Endothelial cell (in vitro differentiated cells): ENCODE measurements around the gene ABHD4. TPM values are rescaled to one million over a fixed set of nuclear protein-coding genes. Genes with fewer than 3 reads are reported as not detected.
"Not testable (repeated sequence)": the region's sequence is repeated elsewhere in the genome, so short reads cannot be mapped to it uniquely, and the experiment has no call there.

Experiments used
- DNase-seq: peaks from one replicate; pipeline ENCODE4 v3.0.0; 2021; ENCODE audit warnings: low spot score
- H3K27ac Mint-ChIP-seq: one replicate; pipeline ENCODE4 v1.8.0; 2021; ENCODE audit warnings: mixed read lengths, inconsistent platforms; ENCODE audit not compliant: unreplicated experiment
- H3K27me3 Mint-ChIP-seq: one replicate; pipeline ENCODE4 v1.8.0; 2021; ENCODE audit warnings: mild to moderate bottlenecking, moderate library complexity, mixed read lengths, inconsistent platforms; ENCODE audit not compliant: unreplicated experiment
- H3K36me3 Mint-ChIP-seq: one replicate; pipeline ENCODE4 v1.8.0; 2021; ENCODE audit warnings: mild to moderate bottlenecking, low read depth, mixed read lengths, inconsistent platforms; ENCODE audit not compliant: unreplicated experiment
- H3K4me1 Mint-ChIP-seq: one replicate; pipeline ENCODE4 v1.8.0; 2021; ENCODE audit warnings: mild to moderate bottlenecking, mixed read lengths, inconsistent platforms; ENCODE audit not compliant: unreplicated experiment
- H3K4me3 Mint-ChIP-seq: one replicate; pipeline ENCODE4 v1.8.0; 2021; ENCODE audit warnings: mild to moderate bottlenecking, mixed read lengths, inconsistent platforms; ENCODE audit not compliant: unreplicated experiment
- H3K9me3 Mint-ChIP-seq: one replicate; pipeline ENCODE4 v1.8.0; 2021; ENCODE audit warnings: mixed read lengths, inconsistent platforms; ENCODE audit not compliant: unreplicated experiment
- total RNA-seq: library from RNA; stranded (reverse); fragmentation: NEBNext Ultra II Directional; extraction: Animal tissue kit (Norgen Biotek cat#: 25700); gene quantifications from one replicate; pipeline ENCODE4 v1.2.1, GENCODE V29; 2021; ENCODE audit not compliant: unreplicated experiment
- TF ChIP-seq, protein P1 (sequence below): fragments of 200-600 bp; sonication (generic); IDR thresholded peaks from one replicate; pipeline ENCODE4 v1.5.0; 2021; ENCODE audit warnings: antibody characterized with exemption; ENCODE audit not compliant: unreplicated experiment

ABHD4 gene
- total RNA-seq, 1 donor from 2014 or later: 77.7 TPM

GRCh38 chr14:22561661-22562579 lies 36.2 kb upstream of the ABHD4 start:
- H3K36me3 Mint-ChIP-seq: peaks cover 4% of the 10 kb centered on the region
- H3K4me3 Mint-ChIP-seq: no peak overlapping the region
- H3K9me3 Mint-ChIP-seq: no peaks in the 10 kb centered on the region
- DNase-seq: no peak
- peaks cover 10% of the 10 kb centered on the region for H3K27me3 Mint-ChIP-seq
- TF ChIP-seq, protein P1, sequence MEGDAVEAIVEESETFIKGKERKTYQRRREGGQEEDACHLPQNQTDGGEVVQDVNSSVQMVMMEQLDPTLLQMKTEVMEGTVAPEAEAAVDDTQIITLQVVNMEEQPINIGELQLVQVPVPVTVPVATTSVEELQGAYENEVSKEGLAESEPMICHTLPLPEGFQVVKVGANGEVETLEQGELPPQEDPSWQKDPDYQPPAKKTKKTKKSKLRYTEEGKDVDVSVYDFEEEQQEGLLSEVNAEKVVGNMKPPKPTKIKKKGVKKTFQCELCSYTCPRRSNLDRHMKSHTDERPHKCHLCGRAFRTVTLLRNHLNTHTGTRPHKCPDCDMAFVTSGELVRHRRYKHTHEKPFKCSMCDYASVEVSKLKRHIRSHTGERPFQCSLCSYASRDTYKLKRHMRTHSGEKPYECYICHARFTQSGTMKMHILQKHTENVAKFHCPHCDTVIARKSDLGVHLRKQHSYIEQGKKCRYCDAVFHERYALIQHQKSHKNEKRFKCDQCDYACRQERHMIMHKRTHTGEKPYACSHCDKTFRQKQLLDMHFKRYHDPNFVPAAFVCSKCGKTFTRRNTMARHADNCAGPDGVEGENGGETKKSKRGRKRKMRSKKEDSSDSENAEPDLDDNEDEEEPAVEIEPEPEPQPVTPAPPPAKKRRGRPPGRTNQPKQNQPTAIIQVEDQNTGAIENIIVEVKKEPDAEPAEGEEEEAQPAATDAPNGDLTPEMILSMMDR: no peak
- H3K4me1 Mint-ChIP-seq: peaks cover 40% of the 10 kb centered on the region
- peak overlapping the region; percentile 32 for H3K27ac Mint-ChIP-seq

DNA sequence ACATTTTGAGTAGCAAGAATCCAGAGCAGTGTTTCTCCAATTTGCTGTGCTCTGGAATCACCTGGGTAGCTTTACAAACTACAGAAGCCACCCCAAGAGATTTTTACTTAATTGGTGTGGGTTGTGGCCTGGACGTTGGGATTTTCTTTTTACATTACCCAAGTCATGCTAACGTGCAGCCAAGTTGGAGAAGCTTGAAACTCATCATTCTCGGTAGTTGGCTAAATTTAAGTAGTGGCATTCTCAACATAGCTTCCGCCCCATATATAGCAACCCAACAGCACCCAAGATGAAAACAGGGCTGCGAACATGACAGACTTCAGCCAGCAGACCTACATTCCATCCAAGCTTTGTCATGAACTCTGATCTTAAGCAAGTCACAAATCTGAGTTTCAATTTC lies 34.1 kb upstream of the ABHD4 start:
- peaks cover 5% of the 10 kb centered on the region for H3K27me3 Mint-ChIP-seq
- H3K4me3 Mint-ChIP-seq: no peak overlapping the region
- no peaks in the 10 kb centered on the region for H3K9me3 Mint-ChIP-seq
- no peak overlapping the region for H3K27ac Mint-ChIP-seq
- H3K36me3 Mint-ChIP-seq: peaks cover 4% of the 10 kb centered on the region
- H3K4me1 Mint-ChIP-seq: peaks cover 27% of the 10 kb centered on the region
- DNase-seq: no peak
- TF ChIP-seq, protein P1: no peak

GRCh38 chr14:22564463-22564862 lies 33.6 kb upstream of the ABHD4 start:
- DNase-seq: no peak
- no peaks in the 10 kb centered on the region for H3K9me3 Mint-ChIP-seq
- no peak overlapping the region for H3K4me3 Mint-ChIP-seq
- H3K36me3 Mint-ChIP-seq: peaks cover 4% of the 10 kb centered on the region
- peaks cover 5% of the 10 kb centered on the region for H3K27me3 Mint-ChIP-seq
- TF ChIP-seq, protein P1: no peak
- no peak overlapping the region for H3K27ac Mint-ChIP-seq
- peaks cover 23% of the 10 kb centered on the region for H3K4me1 Mint-ChIP-seq

DNA sequence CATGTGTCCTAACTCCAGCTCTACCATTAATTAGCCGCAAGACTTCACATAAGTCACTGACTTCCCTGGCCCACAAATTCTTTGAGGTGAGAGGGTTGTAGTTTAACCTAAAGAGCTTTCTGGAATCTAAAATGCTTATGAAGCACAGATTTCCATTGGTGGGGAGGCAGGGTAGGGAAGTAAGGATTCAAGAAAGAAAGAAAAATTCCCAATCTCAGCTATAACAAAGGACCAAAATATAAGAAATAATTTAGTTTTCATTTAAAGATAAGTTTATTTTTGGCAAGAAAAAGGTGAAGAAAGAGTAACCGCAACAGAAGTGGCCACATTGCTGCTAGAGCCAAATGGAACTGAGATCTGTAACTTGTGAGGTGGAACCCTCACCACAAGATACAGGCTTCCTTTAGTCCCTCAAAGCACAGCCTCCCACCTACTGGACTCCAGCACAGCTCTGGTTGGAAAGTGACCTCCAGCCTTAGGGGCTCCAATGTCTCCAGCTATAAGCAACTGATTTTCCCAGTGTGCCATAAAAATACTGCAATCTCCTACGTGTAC lies 32.6 kb upstream of the ABHD4 start:
- no peak for DNase-seq
- TF ChIP-seq, protein P1: no peak
- peaks cover 22% of the 10 kb centered on the region for H3K4me1 Mint-ChIP-seq
- no peak overlapping the region for H3K4me3 Mint-ChIP-seq
- peaks cover 5% of the 10 kb centered on the region for H3K27me3 Mint-ChIP-seq
- no peaks in the 10 kb centered on the region for H3K9me3 Mint-ChIP-seq
- H3K27ac Mint-ChIP-seq: no peak overlapping the region
- H3K36me3 Mint-ChIP-seq: peaks cover 4% of the 10 kb centered on the region

- not testable (repeated sequence) for H3K4me3 Mint-ChIP-seq, H3K27me3 Mint-ChIP-seq, H3K27ac Mint-ChIP-seq, DNase-seq, H3K36me3 Mint-ChIP-seq, H3K9me3 Mint-ChIP-seq
- peaks cover 16% of the 10 kb centered on the region for H3K4me1 Mint-ChIP-seq
Observed at GRCh38 chr14:22566266-22566665, 31.8 kb upstream of the ABHD4 start.
